Muscle of back (tissue), 13 donors: ENCODE data around the gene DRAXIN. TPM values are rescaled to one million over a fixed set of nuclear protein-coding genes. Genes with fewer than 3 reads are reported as not detected.
A peak's percentile ranks its signal among the peaks of the same experiment; 100 is the strongest.

Source experiments
- DNase-seq, 3 donors: peaks; one replicate each; pipeline versions ENCODE4 v3.0.0 to v3.0.0-alpha.2; 2013
- long read RNA-seq, 9 donors: transcript quantifications; one replicate each; lab custom pipeline, GENCODE V29; 2026
- polyA plus RNA-seq, 10 donors: library from polyadenylated mRNA; unstranded; fragments of 120-200 nt; gene quantifications; one replicate each; pipeline ENCODE4 v1.2.1, GENCODE V29; 2013; ENCODE audit not compliant: insufficient read length in 10 of 10

Gene DRAXIN
- under 1 TPM; 0.22 to 0.53 (median 0.36) TPM for polyA plus RNA-seq
- long read RNA-seq, donor 1 = 0 reads
- long read RNA-seq, donor 2 = 0 reads
- long read RNA-seq, donor 3 = 0 reads
- long read RNA-seq, donor 4 = 0 reads
- long read RNA-seq, donor 5 = 0 reads
- long read RNA-seq, donor 6 = 0 reads
- long read RNA-seq, donor 7 = 0 reads
- long read RNA-seq, donor 8 = 0 reads
- long read RNA-seq, donor 9 = 0 reads

DNA sequence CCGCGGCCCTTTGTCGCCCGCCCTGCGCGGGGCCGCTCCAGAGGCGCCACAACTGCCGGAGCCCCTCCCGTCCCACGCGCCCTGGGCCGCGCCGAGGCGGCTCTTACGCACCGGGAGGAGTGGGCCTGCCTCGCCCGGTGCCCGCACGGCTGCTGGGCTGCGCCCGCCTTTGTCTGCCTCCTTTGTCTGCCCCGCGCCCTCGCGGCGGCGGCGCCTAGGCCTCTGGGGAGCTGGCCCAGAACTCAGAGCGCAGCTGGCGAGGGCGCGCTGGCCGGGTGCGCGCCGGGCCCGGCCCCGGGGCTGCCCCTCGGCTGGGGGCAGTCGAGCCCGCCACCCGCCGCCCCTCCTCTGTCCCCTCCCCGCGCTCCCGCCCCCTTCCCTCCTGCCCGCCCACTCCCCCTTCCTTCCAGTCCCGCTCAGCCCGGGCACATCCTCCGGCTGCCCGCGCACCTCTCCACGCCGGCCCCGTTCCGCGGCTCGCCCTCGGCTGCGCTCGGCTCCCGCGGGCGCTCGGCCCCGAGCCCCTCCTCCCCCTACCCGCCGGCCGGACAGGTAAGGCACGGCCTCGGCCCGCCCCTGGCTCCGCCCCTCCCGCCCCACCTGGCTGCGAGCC is at the start of gene DRAXIN:
Gene DRAXIN, plus strand, starts transcription at position 409 of the 613 bp plus-strand sequence. CDS start 14,549 bp downstream, outside the sequence.
- DNase-seq = peak in 1 of 3 donors; percentile 51

GRCh38 chr1:11641776-11642305 is 49.7 kb upstream of the DRAXIN start:
- no peak for DNase-seq

DNA sequence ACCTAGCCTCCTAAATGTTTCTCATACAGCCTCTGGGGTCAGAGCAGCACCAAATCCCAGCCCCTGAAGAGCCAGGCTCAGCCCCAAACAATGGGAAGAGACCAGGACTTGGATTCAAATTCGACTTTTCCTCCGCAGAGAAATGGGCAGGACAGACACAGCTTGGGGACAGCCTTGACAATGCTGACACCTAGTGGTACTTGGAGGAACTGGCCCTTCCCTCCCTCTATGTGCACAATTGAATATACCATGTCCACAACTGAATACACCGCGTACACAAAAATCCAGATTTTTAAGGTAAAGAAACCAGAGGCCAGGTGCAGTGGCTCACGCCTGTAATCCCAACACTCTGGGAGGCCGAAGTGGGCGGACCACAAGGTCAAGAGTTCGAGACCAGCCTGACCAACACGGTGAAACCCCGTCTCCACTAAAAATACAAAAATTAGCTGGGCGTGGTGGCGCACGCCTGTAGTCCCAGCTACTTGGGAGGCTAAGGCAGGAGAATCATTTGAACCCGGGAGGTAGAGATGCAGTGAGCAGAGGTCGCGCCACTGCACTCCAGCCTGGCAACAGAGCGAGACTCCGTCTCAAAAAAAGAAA is 49.0 kb upstream of the DRAXIN start:
- DNase-seq = peak; percentile 52 to 77 (median 63)

DNA sequence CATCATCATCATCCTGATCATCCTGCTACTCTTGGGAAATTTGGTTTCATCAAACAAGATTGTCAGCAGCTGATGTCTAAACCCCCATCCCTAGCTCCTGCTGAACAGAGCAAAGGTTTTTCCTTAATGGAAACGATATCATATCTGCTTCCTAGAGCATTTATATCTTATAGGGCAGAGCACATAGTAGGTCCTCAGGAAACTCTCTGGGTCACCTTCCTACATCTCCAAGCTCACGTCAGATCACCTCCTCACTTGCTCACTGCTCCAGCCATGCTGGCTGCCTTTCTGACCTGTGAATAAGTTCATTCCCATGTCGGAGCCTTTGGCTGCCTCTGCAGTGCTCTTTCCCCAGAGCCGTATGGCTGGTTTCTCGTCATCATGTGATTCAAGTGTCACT is 47.7 kb upstream of the DRAXIN start:
- DNase-seq = no peak

GRCh38 chr1:11645270-11645669 is 46.2 kb upstream of the DRAXIN start:
- no peak for DNase-seq

DNA sequence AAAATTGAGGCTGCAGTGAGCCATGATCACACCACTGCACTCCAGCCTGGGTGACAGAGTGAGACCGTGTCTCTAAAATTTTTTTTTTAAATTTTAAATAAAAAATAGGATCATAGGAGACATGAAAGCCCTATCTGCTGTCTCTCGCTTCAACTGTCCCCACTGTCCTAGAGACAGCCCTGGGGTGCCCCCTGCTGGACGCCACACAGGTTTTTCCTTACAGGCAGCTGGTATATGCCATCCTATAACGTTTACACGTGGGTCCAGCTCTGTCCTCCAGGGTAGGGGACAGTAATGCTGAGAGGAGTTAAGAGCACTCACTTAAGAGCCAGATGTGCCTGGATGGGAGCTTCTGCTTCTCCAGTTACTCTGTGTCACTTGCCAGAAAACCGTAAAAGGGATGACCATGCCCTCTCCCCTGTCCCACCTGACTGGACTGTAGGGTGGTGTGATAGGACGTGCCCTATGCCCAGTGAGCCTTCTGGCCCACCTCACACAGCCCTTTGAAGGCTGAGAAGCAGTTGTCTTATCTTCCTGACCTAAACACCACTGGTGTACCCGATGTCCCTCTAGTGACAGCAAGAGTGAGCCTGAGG is 45.7 kb upstream of the DRAXIN start:
- peak; percentile 60 to 78 (median 70) for DNase-seq

DNA sequence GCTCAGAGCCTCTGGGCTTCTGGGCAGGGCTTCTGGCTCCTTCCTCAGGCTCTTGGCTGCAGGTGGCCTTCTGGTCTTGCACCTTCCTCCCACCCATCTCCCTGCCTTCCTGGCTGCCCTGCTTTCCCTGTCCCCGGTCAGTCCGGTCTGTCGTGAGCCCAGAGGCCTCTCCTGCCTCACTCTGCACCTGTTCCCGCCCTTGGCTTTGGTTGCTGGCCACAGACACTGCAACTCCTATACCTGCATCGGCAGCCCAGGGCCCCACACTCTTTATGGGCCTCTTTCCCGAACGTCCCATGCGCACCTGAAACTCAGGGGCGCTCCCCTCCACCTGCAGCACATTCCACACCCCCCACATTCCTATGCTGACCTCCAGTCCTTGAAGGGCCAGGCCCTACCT is 45.2 kb upstream of the DRAXIN start:
- DNase-seq = no peak

DNA sequence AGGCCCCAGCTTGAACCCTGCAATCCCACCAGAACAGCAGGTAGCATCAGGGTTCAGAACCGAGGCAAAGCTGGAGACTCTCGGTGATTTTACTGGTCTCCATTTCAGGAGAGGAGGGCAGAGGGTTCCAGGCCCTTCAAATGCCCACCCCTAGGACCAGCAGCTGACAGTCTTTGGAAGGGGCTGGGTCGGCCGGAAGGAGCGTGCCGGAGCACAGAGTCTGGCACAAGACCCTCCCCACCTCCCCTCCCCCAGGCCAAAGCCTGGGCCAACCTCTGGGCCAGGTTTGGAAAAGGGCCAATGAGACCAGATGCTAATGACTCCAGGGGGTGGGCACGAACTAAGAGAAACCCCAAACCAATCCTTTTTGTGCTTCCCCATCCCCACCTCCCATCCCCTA is 44.2 kb upstream of the DRAXIN start:
- DNase-seq = no peak

DNA sequence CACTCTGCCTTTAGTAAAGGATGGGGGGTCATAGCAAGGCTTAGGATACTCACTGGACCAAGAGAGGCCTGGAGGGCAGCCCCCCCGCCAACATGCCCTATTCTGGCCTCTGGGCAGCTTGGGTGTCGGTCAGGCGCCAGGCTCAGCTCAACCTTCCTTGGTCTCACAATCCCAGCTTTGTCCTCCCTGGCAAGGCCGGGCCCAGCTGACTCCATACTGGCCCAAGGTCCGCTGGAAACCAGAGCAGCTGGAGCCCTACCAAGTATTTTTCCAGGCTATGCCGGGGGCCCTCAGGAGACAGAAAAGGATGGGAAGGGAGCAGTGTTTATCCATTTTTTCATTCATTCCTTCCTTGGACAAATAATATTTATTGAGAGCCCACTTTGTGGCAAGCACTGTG is 43.5 kb upstream of the DRAXIN start:
- peak in 1 of 3 donors; percentile 32 for DNase-seq

- DNase-seq = no peak
Observed at GRCh38 chr1:11648732-11649158, 42.8 kb upstream of the DRAXIN start.

DNA sequence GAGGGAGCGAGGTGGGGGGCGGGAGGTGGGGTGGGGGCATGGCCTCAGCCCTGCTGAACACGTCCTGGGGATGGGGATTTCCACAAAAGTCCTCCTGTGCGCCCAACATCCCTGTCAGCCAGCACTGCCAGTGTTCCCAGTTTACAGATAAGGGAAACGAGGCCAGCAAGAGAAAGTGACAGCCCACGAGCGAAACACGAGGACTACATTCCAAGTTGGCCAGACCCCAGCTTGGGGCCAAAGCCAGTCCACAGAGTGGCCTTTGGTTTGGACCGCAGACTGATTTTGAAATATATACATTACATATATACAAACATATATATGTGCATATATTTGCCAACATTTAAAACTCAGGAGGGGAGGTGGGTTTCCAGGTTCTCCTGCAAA is 42.3 kb upstream of the DRAXIN start:
- no peak for DNase-seq

GRCh38 chr1:11649624-11650330 is 41.7 kb upstream of the DRAXIN start:
- DNase-seq = no peak

- DNase-seq = peak in 1 of 3 donors; percentile 55
Observed at GRCh38 chr1:11650331-11650991, 41.0 kb upstream of the DRAXIN start.

GRCh38 chr1:11651017-11651416 is 40.5 kb upstream of the DRAXIN start:
- no peak for DNase-seq

- DNase-seq = no peak
Observed at GRCh38 chr1:11652203-11652780, 39.2 kb upstream of the DRAXIN start.

GRCh38 chr1:11653101-11653860 is 38.2 kb upstream of the DRAXIN start:
- DNase-seq = no peak

DNA sequence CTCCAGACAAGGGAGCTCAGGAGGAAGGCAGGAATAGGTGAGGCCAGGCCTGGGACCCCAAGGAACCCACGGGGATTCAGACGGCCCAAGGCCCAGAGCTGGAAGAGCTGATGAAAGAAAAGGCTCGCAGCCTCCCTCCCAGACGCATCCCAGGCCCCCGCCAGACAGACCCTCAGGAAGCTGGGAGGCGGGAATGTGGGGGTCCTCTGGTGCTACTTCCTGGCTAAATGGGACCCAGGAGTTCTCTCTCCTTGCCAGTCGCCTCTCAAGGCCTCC is 37.7 kb upstream of the DRAXIN start:
- DNase-seq = no peak

DNA sequence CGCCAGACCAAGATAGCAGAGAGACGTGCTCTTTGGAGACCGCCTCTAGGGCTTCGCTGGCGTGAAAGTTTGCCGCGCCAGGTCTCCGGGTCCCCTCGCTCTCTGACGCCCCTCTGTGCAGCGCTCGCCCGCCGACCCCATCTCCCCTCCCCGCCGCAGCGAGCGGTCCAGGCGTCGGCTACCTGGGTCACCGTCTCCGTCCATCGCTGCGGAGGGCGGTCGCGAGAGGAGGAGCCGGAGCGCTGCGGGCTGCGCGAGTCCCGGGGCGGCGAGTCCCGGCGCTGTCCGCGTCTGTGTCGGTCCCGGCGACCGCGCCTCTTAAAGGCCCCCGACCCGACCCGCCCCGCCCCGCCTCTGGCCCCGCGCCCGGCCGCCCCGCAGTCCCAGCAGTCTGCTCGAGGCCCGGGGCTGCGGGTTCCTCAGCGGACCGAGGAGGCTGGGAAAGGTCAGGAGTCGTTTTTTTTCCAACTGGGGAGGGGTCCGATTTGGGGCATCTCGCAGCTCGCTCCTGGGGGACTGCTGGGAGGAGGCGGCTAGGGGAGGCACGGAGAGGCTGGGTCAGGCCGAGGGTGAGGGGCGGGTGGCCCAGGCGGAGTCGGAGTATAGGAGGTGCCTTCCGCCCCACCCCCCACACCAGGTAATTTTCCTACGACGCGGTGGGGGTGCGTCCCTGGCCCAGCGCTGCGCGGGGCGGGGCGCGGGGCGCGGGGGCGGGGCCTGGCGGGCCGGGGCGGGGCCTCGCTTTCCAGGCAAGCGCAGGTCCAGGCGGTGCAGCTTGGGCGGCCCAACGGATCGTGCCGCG is 37.2 kb upstream of the DRAXIN start, which contains the start of the genes FBXO2 and FBXO44:
Gene FBXO2, minus strand, starts transcription at position 293 of the 802 bp plus-strand sequence. Its CDS starts 89 bp downstream, at position 204.
Gene FBXO44, plus strand, starts transcription at position 741 of the 802 bp plus-strand sequence. CDS start 959 bp downstream, outside the sequence.
- DNase-seq = peak in 1 of 3 donors; percentile 46
